Keratinocyte (primary cell): ENCODE results near the gene FIZ1. TPM values are rescaled to one million over a fixed set of nuclear protein-coding genes. Genes with fewer than 3 reads are reported as not detected.

Experiments
- DNase-seq: peaks from one replicate; pipeline ENCODE4 v3.0.0-alpha.2; 2011; ENCODE audit warnings: low read depth, missing footprints, low spot score
- FAIRE-seq: peaks from 2 replicates; lab custom pipeline; 2011; peaks lifted over from hg19 to GRCh38; lab: Jason Lieb, UNC
- H2AFZ ChIP-seq: 2 replicates; pipeline ENCODE4 v1.6.0; 2012; ENCODE audit warnings: low read length, control low read depth, inconsistent platforms; ENCODE audit not compliant: control insufficient read depth
- H3K27ac ChIP-seq: 2 replicates; pipeline ENCODE4 v1.5.1; 2011; ENCODE audit warnings: low read length; ENCODE audit not compliant: control insufficient read depth, insufficient read depth
- H3K27me3 ChIP-seq: 3 replicates; pipeline ENCODE4 v1.6.0; 2011; ENCODE audit warnings: low read length; ENCODE audit not compliant: control insufficient read depth, insufficient read depth; ENCODE audit errors: extremely low read depth
- H3K36me3 ChIP-seq, 2 experiments: 2 replicates in 1 of 2; 3 replicates in 1 of 2; pipeline ENCODE4 v1.5.1; 2011; ENCODE audit warnings: low read length in 2 of 2, mild to moderate bottlenecking in 1 of 2; ENCODE audit not compliant: control insufficient read depth in 2 of 2, insufficient read depth in 2 of 2; ENCODE audit errors: extremely low read depth in 1 of 2
- H3K4me1 ChIP-seq: 3 replicates; pipeline ENCODE4 v1.5.1; 2011; ENCODE audit warnings: low read length; ENCODE audit not compliant: control insufficient read depth, insufficient read depth; ENCODE audit errors: extremely low read depth
- H3K4me2 ChIP-seq: 3 replicates; pipeline ENCODE4 v1.6.0; 2011; ENCODE audit warnings: low read depth, low read length; ENCODE audit not compliant: control insufficient read depth, insufficient read depth; ENCODE audit errors: extremely low read depth
- H3K4me3 ChIP-seq, 3 experiments: fragments of 200-600 bp in 1 of 3; sonication (generic) in 1 of 3; 2 replicates in 2 of 3; 3 replicates in 1 of 3; pipeline ENCODE4 v1.5.1; 2011 to 2016; ENCODE audit warnings: low read length in 3 of 3, mild to moderate bottlenecking in 3 of 3, control low read depth in 2 of 3, inconsistent platforms in 1 of 3, low read depth in 1 of 3, mixed read lengths in 1 of 3, mixed run types in 1 of 3, moderate library complexity in 1 of 3; ENCODE audit not compliant: control insufficient read depth in 2 of 3, insufficient read depth in 2 of 3; ENCODE audit errors: extremely low read depth in 1 of 3
- H3K79me2 ChIP-seq: 2 replicates; pipeline ENCODE4 v1.6.0; 2012; ENCODE audit warnings: low read length; ENCODE audit not compliant: control insufficient read depth, insufficient read depth
- H3K9ac ChIP-seq: 3 replicates; pipeline ENCODE4 v1.6.0; 2011; ENCODE audit warnings: low read length; ENCODE audit not compliant: control insufficient read depth, insufficient read depth; ENCODE audit errors: extremely low read depth
- H3K9me1 ChIP-seq: 3 replicates; pipeline ENCODE4 v1.6.0; 2011; ENCODE audit warnings: low read length; ENCODE audit not compliant: control insufficient read depth, insufficient read depth; ENCODE audit errors: extremely low read depth
- H3K9me3 ChIP-seq: 2 replicates; pipeline ENCODE4 v1.5.1; 2012; ENCODE audit warnings: low read depth, low read length; ENCODE audit not compliant: control insufficient read depth
- H4K20me1 ChIP-seq: 3 replicates; pipeline ENCODE4 v1.6.0; 2011; ENCODE audit warnings: low read length; ENCODE audit not compliant: control insufficient read depth, insufficient read depth; ENCODE audit errors: extremely low read depth
- EZH2 ChIP-seq: IDR thresholded peaks from one replicate; pipeline ENCODE4 v1.6.1; 2012; ENCODE audit warnings: inconsistent platforms, mild to moderate bottlenecking, low read length, moderate library complexity
- dilution Hi-C: fragments of 300-500 bp; cut with MboI; formaldehyde crosslinking; loops from one replicate; pipeline ENCODE4 v1.7.0; 2020; ENCODE audit warnings: low sequenced_read_pairs; ENCODE audit not compliant: extremely low pct_ligation_motif_present
- polyA plus RNA-seq, 5 experiments: library from polyadenylated mRNA; depleted of rRNA in 3 of 5; stranded (reverse) in 3 of 5; stranded (forward) in 1 of 5; unstranded in 1 of 5; fragments of >200 nt; gene quantifications; 1 replicate in 1 of 5; 2 replicates in 3 of 5; 3 replicates in 1 of 5; pipeline versions ENCODE4 v1.2.1 to v1.2.3, GENCODE V29; 2011 to 2012; ENCODE audit warnings: missing spikeins in 2 of 5, low read depth in 1 of 5, low replicate concordance in 1 of 5
- TF ChIP-seq, protein P1 (sequence below), 3 experiments: IDR thresholded peaks in 1 of 3; conservative IDR thresholded peaks in 1 of 3; optimal IDR thresholded peaks in 1 of 3; 2 replicates in 2 of 3; 3 replicates in 1 of 3; pipeline versions ENCODE3 to v1.5.1; 2011; ENCODE audit warnings: low read length in 3 of 3, mild to moderate bottlenecking in 3 of 3, moderate library complexity in 2 of 3, control low read depth in 1 of 3, inconsistent platforms in 1 of 3; ENCODE audit not compliant: insufficient read depth in 2 of 3; ENCODE audit errors: extremely low read depth in 1 of 3

Gene FIZ1
- polyA plus RNA-seq, 1 donor (not counting 4 experiments of a cell fraction or from before 2014, with no cell fraction given): 2.7 TPM

DNA sequence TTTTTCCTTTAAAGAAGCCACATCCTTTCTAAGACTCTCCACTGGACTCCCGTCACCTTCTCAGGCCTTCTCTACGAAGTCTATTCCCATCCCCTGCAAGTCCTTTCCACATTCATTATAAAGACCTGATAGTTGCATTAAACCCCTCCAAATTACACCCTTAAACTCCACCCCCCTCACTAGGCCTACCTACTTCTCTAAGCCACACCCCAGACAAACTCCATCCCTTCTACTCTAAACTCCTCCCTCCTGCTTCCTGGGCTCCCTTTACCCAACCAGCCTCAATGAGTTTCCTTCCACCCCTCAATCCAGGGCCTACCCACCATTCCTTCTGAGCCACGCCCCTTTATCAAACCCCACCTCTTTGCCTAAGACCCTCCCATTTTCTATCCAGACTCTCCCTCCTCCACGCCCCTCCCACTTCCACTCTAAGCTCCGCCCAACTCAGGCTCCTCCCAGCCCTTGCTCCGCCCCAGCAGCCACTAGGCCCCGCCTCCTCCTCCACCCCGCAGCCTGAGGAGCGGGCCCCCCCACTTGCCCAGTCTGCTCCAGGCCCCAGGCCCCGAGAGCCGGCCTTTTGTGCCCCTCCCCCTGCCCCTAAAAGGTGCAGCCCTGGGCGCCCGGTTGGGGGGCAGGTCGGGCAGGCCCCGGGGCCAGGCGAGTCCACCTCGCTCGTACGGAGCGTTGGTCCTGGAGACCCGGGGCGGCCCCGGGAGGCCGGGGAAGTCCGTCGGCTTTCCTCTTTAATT is 424 bp downstream of the FIZ1 start:
- H3K4me3 ChIP-seq: peak overlapping the region; percentile 57 to 75 (median 72)
- peak overlapping the region; percentile 56 for H2AFZ ChIP-seq
- peaks cover 5 to 9% of the 10 kb centered on the region in 2 experiments for H3K36me3 ChIP-seq
- no peaks in the 10 kb centered on the region for H3K79me2 ChIP-seq
- H3K9me3 ChIP-seq: no peaks in the 10 kb centered on the region
- peak overlapping the region; percentile 95 for H3K9ac ChIP-seq
- DNase-seq (peak; percentile 95), FAIRE-seq (no peak)
- H3K27me3 ChIP-seq: no peaks in the 10 kb centered on the region
- H3K9me1 ChIP-seq: no peaks in the 10 kb centered on the region
- peaks cover 9% of the 10 kb centered on the region for H3K4me1 ChIP-seq
- peak overlapping the region; percentile 41 for H3K4me2 ChIP-seq
- H4K20me1 ChIP-seq: no peaks in the 10 kb centered on the region
- dilution Hi-C loops: no loop called here
- no peak for TF ChIP-seq EZH2
- TF ChIP-seq, protein P1, sequence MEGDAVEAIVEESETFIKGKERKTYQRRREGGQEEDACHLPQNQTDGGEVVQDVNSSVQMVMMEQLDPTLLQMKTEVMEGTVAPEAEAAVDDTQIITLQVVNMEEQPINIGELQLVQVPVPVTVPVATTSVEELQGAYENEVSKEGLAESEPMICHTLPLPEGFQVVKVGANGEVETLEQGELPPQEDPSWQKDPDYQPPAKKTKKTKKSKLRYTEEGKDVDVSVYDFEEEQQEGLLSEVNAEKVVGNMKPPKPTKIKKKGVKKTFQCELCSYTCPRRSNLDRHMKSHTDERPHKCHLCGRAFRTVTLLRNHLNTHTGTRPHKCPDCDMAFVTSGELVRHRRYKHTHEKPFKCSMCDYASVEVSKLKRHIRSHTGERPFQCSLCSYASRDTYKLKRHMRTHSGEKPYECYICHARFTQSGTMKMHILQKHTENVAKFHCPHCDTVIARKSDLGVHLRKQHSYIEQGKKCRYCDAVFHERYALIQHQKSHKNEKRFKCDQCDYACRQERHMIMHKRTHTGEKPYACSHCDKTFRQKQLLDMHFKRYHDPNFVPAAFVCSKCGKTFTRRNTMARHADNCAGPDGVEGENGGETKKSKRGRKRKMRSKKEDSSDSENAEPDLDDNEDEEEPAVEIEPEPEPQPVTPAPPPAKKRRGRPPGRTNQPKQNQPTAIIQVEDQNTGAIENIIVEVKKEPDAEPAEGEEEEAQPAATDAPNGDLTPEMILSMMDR (optimal IDR thresholded peaks at IDR 0.05 in 1 of 3, IDR thresholded peaks at IDR 0.05 in 1 of 3, conservative IDR thresholded peaks at IDR 0.05 in 1 of 3; ENCODE audit: extremely low read depth in 1 of 3, insufficient read depth in 2 of 3, low read length in 3 of 3): no peak
- H3K27ac ChIP-seq: peak overlapping the region; percentile 97

DNA sequence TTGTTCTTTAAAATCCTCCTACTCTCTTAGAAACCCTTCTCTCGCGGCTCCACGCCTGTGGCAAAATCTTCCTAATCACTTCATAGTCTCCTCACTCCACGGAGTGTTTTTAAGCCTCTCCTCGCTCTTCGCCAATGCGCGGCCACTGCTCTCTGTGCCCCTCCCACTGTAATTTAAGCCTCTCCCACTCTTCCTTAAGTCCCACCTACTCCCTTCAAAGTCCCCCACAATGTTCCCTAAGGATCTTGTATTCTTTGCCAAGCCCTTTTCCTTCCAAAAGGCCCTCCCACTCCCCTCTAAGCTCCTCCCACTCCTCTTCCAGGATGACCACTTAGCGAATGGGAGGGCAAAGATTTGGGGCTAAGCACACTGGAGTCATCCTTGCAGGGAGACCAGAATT is 1.3 kb downstream of the FIZ1 start:
- Histone ChIP-seq H3K4me1 (peaks cover 9% of the 10 kb centered on the region), H3K4me3 (no peak overlapping the region), H3K36me3 (peaks cover 5 to 9% of the 10 kb centered on the region in 2 experiments), H2AFZ (no peak overlapping the region), H3K9ac (no peak overlapping the region), H3K27me3 (no peaks in the 10 kb centered on the region), H3K4me2 (no peak overlapping the region), H3K9me1 (no peaks in the 10 kb centered on the region), H3K27ac (no peak overlapping the region), H3K9me3 (no peaks in the 10 kb centered on the region), H3K79me2 (no peaks in the 10 kb centered on the region), H4K20me1 (no peaks in the 10 kb centered on the region)
- DNase-seq: no peak
- dilution Hi-C loops: no loop called here
- no peak for TF ChIP-seq EZH2
- TF ChIP-seq, protein P1 (optimal IDR thresholded peaks at IDR 0.05 in 1 of 3, IDR thresholded peaks at IDR 0.05 in 1 of 3, conservative IDR thresholded peaks at IDR 0.05 in 1 of 3; ENCODE audit: extremely low read depth in 1 of 3, insufficient read depth in 2 of 3, low read length in 3 of 3): no peak
- no peak for FAIRE-seq
